G401 (cell line): ENCODE data around the gene SMIM44. TPM values are rescaled to one million over a fixed set of nuclear protein-coding genes. Genes with fewer than 3 reads are reported as not detected.
"Not testable (repeated sequence)": the region's sequence is repeated elsewhere in the genome, so short reads cannot be mapped to it uniquely, and the experiment has no call there.

Source experiments
- DNase-seq: peaks from one replicate; pipeline ENCODE4 v3.0.0-alpha.2; 2015; ENCODE audit warnings: low spot score
- in situ Hi-C: cut with HindIII; loops from 2 replicates; pipeline ENCODE4 v1.10.0; 2016; ENCODE audit warnings: low sequenced_read_pairs, mixed read lengths
- total RNA-seq: library from RNA; depleted of rRNA; stranded (reverse); fragments of >200 nt; shearing (Covaris generic); gene quantifications from 2 replicates; pipeline ENCODE4 v1.2.3, GENCODE V29; 2014; rRNA removed

SMIM44 gene
- not detected in 2 replicates for total RNA-seq

DNA sequence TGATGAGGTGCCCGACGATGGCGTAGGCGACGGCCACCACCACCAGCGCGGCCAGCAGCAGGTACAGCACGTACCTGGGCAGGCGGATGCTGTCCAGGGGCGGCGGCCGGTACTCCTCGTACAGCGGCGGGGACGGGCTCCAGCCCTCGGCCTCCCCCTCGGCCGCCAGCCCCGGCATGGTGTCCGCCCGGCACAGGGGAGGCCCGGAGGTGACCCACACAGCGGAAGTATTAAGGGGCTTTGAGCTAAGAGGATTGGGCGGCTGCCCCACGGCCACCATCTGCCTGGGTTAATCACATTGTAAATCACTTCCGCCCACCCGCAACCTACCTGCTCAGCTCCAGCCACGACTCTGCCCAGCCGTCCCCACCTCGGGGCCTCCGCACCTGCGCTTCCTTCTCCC lies at the start of gene SMIM44:
SMIM44 (minus strand) TSS at position 216 of the 403 bp plus-strand sequence; CDS start at position 178, 38 bp downstream.
- in situ Hi-C loops = no loop called here

GRCh38 chr19:3533033-3533432 lies 49.8 kb upstream of the SMIM44 start:
- no peak for DNase-seq
- in situ Hi-C loops = no loop called here

More for the DNA sequence above, at the start of gene SMIM44:
- no peak for DNase-seq

DNA sequence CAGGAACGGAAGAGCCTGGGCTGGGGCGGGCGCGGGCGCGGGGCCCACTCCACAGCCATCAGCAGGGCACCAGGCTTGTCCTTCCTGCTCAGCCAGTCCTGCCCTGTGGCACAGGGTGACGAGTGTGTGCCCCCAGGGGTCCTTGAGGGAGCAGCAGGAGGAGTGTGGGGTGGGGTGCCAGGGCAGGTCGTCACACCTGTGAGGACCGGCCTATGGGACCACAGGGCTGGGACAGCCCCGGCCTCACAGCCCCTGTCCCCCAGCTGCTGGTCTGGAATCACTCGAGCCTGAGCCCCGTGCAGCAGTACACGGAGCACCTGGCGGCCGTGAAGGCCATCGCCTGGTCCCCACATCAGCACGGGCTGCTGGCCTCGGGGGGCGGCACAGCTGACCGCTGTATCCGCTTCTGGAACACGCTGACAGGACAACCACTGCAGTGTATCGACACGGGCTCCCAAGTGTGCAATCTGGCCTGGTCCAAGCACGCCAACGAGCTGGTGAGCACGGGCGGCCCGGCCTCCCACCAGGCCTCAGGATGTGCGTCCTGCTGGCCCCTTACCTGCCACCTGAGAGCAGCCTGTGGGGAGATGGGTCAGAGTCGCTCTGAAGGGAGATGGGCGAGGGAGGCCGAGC lies 49.0 kb upstream of the SMIM44 start:
- in situ Hi-C loops = no loop called here

GRCh38 chr19:3531716-3532115 lies 48.5 kb upstream of the SMIM44 start:
- DNase-seq = no peak
- in situ Hi-C loops = no loop called here

More for the DNA sequence above, 49.0 kb upstream of the SMIM44 start:
- DNase-seq = no peak

DNA sequence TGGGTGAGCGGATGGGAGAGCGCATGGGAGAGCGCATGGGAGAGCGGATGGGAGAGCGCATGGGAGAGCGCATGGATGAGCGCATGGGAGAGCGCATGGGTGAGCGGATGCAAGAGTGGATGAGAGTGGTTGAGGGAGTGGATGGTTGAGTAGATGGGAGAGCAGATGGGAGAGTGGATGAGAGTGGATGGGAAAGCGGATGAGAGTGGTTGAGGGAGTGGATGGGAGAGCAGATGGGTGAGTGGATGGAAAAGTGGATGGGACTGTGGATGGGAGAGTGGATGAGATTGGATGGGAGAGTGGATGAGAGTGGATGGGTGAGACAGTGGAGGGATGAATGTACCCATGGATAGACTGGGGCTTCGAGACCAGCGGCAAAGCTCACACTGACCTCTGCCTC lies 47.1 kb upstream of the SMIM44 start:
- in situ Hi-C loops = no loop called here
- DNase-seq = no peak

DNA sequence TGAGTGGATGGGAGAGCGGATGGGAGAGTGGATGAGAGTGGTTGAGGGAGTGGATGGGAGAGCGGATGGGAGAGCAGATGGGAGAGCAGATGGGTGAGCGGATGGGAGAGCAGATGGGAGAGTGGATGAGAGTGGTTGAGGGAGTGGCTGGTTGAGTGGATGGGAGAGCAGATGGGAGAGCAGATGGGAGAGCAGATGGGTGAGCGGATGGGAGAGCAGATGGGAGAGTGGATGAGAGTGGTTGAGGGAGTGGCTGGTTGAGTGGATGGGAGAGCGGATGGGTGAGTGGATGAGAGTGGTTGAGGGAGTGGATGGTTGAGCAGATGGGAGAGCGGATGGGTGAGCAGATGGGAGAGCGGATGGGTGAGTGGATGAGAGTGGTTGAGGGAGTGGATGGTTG lies 46.1 kb upstream of the SMIM44 start:
- DNase-seq, in situ Hi-C loops: not testable (repeated sequence)

DNA sequence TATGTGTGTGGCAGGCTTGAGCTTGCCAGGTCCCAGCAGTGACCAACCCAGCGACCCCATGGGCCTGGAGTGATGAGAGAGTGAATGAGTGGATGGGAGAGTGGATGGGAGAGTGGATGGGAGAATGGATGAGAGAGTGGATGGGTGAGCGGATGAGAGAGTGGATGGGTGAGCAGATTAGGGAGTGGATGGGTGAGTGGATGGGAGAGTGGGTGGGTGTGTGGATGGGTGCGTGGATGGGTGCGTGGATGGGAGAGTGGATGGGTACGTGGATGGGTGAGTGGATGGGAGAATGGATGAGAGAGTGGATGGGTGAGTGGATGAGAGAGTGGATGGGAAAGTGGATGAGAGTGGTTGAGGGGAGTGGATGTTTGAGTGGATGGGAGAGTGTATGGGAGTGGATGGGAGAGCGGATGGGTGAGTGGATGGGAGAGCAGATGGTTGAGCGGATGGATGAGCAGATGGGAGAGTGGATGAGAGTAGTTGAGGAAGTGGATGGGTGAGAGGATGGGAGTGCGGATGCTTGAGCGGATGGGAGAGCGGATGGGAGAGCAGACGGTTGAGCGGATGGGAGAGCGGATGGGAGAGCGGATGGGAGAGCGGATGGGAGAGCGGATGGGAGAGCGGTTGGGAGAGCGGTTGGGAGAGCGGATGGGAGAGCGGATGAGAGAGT lies 45.4 kb upstream of the SMIM44 start:
- no peak for DNase-seq
- in situ Hi-C loops = no loop called here

DNA sequence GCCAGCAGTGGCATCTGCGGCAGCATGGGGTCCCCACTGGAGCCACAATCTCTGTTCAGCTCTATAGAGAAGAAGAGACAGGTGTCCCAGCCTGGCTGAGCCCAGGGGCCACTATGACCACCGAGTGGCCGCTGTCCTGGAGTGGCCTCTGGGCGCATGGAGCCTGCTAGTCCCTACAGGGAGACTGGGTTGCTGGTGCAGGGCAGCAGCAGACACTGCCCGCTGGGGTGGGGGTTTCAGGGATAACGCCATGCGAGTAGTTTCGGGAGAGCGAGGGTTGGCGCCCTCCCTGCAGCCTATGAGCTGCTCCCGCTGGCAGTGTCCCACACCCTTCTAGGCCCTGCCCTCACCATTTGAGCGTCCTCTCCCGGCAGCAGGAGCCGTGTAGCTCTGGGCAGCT lies 44.8 kb upstream of the SMIM44 start:
- in situ Hi-C loops = no loop called here
- no peak for DNase-seq

DNA sequence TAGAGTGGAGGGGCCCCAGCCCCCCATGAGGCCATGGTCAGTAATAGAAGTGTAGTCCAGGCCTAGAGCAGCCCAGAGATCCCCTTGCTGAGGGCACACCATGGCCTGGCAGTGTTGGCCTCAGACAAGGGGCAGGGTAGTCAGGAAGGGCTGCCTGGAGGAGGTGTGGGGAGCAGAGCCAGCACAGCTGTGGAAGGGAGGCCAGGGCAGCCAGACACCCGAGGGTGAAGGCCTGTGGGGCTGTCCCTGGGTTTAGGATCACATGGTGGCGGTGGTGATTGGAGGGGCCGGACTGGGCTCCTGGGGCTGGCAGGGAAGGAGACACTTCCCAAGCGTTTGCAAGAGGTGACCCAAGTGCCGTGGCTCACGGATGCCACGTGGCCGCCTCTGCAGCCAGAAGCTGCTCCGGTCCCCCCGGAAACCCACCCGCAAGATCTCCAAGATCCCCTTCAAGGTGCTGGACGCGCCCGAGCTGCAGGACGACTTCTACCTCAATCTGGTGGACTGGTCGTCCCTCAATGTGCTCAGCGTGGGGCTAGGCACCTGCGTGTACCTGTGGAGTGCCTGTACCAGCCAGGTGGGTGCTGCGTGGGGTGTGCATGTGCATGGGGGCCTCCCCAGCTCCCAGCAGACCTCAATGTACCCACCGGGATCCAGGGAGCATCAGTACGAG lies 44.1 kb upstream of the SMIM44 start:
- no peak for DNase-seq
- in situ Hi-C loops = no loop called here

GRCh38 chr19:3526507-3527237 lies 43.4 kb upstream of the SMIM44 start:
- DNase-seq = no peak
- in situ Hi-C loops = no loop called here

DNA sequence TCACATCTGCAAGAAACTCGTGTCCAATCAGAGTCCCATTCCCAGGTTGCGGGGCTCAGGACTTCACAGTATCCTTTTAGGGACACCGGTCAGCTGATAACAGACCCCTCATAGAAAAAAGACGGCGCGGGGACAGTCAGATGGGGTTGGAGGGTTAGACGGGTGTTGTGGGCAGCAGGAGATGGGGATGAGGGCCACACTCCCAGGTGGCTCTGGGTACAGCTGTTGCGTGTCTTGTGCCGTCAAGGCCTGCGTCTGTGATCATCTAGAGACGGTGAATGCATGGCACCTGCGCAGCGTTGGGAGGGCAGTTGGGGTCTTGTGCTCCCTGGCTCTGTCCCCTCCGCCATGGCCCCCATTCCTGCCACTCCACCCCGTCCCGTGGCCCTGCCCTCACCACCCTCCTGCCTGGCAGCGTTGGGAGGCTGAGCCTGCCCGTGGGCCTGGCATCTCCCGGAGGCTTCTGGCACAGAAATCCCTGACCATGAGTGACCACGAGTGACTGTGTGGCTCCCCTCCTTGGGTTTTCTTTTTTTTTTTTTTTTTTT lies 41.7 kb upstream of the SMIM44 start:
- in situ Hi-C loops = no loop called here
- DNase-seq = no peak

DNA sequence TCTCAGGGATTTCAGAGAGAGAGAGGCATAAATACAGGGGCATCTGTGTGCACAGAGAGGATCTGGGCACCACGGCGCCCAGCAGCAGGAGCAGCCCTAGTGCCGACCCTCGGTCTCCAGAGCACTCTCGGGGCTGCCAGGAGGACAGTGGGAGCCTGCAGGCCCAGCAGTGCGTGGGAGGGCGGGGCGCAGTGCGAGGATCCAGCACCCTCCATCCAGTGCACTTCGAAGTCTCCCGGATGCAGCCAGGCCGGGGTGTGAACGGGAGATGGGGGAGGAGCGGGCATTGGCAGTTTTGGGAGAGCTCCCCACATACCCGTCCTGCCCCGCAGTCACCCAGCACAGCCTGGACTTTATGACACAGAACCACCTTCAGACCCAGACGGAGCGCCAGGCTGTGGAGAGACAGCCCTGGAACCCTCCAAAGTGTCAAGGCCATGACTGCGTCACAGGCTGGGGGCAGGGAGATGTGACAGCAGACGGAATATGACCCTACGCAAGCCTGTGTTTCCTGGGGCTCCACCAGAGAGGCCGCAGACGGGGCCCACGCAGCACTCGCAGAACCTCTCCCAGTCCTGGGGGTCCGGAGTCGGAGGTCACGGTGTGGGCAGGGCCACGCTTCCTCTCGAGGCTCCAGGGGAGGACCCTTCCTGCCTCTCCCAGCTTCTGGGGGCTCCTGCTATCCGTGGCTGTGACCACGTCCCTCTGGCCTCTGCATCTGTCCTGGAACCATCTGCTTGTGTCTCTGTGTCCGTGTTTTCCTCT lies 41.0 kb upstream of the SMIM44 start:
- in situ Hi-C loops = no loop called here
- DNase-seq = no peak

GRCh38 chr19:3523361-3524077 lies 40.3 kb upstream of the SMIM44 start:
- in situ Hi-C loops = no loop called here
- DNase-seq = no peak

GRCh38 chr19:3522421-3523360 lies 39.5 kb upstream of the SMIM44 start:
- DNase-seq = no peak
- in situ Hi-C loops = no loop called here

DNA sequence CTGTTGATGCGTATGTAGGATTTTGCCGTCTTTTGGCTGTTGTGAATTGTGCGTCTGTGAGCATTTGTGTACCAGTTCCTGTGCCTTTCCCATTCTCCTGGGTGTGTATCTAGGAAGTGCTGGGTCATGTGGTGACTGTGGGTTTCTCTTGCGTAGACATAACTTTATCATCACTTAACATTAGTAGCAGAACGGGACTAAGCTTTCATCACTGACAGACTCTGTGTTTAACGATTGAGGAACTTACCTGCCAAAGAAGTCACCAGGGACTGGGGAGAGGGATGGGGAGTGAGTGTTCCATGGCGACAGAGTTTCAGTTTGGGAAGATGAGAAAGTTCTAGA lies 37.8 kb upstream of the SMIM44 start:
- in situ Hi-C loops = no loop called here
- DNase-seq = no peak

DNA sequence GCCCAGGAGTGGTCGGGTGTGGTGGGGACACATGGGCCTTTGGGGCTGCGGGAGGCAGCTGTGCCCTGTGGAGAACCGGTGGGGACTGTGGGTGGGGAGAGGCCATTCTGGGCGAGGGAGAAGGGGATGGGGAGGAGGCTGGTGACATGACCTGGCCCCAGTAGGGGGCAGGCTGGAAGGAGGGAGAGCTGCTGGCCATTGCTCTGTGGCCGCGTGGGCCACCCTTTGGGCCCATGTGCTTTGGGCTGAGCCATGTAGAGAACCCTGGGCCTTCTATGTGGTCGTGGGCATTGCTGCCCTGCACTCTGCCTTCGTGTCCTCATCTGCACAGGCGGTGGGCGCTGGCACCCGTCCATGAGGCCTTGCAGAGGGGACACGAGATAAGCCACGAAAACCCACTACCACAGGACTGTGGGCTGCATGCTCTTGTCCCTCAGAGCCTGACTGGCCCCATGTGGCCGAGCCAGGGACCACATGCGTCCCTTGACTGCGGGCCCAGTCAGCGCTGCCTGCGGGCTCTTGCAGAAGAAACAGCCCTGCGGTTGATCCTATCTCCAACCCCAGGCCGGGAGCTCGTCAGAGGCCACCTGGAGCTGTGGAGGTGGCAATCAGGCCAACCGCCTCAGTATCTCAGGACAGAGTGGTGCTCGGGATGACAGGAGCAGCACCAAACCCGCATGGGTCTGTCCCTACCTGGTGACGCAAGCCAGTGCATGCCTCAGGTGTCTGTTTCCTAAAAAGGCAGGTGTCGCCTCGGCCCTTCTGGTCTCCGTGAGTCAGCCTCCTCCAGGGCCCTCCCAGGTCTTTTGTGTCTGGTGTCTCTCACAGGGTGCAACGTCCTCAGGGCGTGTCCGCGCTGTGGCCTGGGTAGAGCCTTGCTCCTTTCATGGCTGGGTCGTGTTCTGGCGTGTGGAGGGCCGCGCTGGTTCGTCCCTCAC lies 37.2 kb upstream of the SMIM44 start:
- no peak for DNase-seq
- in situ Hi-C loops = no loop called here
